Parietal lobe (tissue), 1 donor: Measurements from ENCODE around the gene ZNF30. TPM values are rescaled to one million over a fixed set of nuclear protein-coding genes. Genes with fewer than 3 reads are reported as not detected.

ENCODE experiments used
- total RNA-seq: library from RNA; depleted of rRNA; stranded (reverse); fragments of >200 nt; gene quantifications from one replicate; pipeline ENCODE4 v1.2.3, GENCODE V29; 2014

ZNF30 gene
- 9.7 TPM for total RNA-seq

DNA sequence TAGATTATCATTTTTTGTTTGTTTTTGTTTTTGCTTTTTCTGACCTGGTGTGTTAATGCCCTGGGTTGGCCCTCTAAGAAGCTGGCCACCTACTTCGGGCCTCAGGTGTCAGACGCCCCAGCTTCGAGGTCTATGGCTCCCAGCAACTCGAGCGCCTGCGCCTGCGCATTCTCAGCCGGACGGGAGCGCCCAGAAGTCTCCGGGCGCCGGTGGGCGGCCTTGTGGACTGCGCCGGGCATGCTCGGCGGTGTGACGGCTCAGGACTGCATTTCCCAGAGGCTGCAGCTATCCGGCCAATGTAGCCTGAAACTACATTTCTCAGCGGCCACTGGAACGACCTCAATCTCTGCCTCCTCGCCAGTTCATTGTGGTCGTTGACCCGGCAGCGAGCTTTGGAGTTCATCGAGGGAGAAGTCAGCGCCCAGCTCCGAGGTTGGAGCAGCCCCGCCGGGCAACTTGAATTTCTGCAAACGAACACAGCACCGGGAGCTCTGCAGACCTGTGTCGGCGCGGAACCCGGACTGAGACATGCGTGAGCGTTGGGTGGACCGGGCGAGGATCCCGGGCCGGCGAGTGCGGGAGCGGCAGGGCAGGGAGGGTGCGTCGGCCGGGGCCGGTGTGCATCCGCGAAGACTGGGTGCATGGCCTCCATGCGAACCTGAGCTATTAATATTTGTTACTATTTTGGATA is at the start of gene ZNF30:
TSS of gene ZNF30 (plus strand) at position 219 of the 691 bp plus-strand sequence. CDS start 3,045 bp downstream, outside the sequence.

DNA sequence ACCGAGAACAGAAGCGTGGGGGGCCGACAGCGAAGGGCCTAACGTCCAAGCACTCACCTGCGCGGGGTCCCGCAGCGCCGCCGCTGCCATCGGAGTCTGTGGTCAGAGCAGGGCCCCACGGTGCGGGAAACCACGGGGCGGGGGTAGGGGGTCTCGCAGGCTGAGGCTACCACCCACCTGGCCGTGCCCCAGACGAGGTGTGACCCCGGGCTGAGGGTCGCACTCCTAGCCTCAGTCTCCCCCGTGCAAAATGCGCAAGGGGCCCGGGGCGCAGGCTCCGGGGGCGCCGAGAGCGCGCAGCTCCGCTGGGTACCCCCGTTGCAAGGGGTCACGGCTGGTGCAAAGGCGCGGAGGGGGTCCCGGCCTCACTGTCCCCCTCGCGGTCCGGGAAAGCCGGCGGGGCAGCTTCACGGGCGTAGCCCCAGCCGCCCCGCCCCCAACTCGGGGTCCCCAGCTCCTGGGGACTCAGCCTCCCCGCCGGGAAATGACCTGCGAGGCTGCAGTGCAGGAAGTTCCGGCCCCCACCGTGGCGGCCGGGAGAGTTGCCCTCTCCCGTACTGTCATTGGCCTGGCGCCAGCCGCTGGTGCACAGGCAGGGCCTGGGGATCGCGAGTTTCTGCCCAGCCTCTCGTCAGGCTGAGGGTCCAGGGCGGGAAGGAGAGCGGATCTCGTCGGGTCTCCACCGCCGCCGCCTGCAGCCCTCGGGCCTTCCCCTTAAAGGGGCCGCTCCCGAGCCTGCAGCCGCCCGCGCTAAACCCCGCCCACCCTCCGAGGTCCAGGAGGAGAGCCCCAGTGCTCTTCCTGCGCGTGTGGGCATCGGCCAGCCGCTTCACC is 37.1 kb downstream of the ZNF30 start, which contains the start of gene ZNF792:
TSS of gene ZNF792 (minus strand) at position 657 of the 834 bp plus-strand sequence. CDS start at position 90, 567 bp downstream.

Other genes with a start within 250 kb of the ZNF30 start
- gene SCGB2B2, start 249.7 kb upstream of the ZNF30 start, total RNA-seq, result 1.3 TPM
- 90.5 TPM for gene ZNF302, start 249.2 kb upstream of the ZNF30 start, total RNA-seq
- 65.7 TPM for gene ZNF181, start 192.7 kb upstream of the ZNF30 start, total RNA-seq
- gene ZNF599, start 153.7 kb upstream of the ZNF30 start, total RNA-seq, result 15.0 TPM
- 29.1 TPM for gene ZNF792, start 37.3 kb downstream of the ZNF30 start, total RNA-seq
- 80.8 TPM for gene GRAMD1A, start 73.4 kb downstream of the ZNF30 start, total RNA-seq
- 1.6 TPM for gene SCN1B, start 103.6 kb downstream of the ZNF30 start, total RNA-seq
- gene HPN, start 114.8 kb downstream of the ZNF30 start, total RNA-seq, result not detected
- gene FXYD3, start 188.9 kb downstream of the ZNF30 start, total RNA-seq, result not detected
- 11.3 TPM for gene LGI4, start 208.2 kb downstream of the ZNF30 start, total RNA-seq
- not detected for gene FXYD1, start 211.9 kb downstream of the ZNF30 start, total RNA-seq
- gene FXYD7, start 216.4 kb downstream of the ZNF30 start, total RNA-seq, result 26.6 TPM
- not detected for gene FXYD5, start 227.8 kb downstream of the ZNF30 start, total RNA-seq